H7 (cell line): Measurements from ENCODE around the gene FGGY. TPM values are rescaled to one million over a fixed set of nuclear protein-coding genes. Genes with fewer than 3 reads are reported as not detected.

Experiments
- DNase-seq: peaks from one replicate; pipeline ENCODE4 v3.0.0; 2012
- H3K27me3 ChIP-seq: 2 replicates; pipeline ENCODE4 v1.6.0; 2011; ENCODE audit warnings: mild to moderate bottlenecking, low read length; ENCODE audit not compliant: control insufficient read depth, insufficient read depth
- H3K36me3 ChIP-seq: replicated peaks from 2 replicates; pipeline ENCODE4 v1.5.1; 2011; ENCODE audit warnings: low read length; ENCODE audit not compliant: control insufficient read depth, insufficient read depth
- H3K4me3 ChIP-seq: 2 replicates; pipeline ENCODE4 v1.5.1; 2011; ENCODE audit warnings: low read depth, mild to moderate bottlenecking, control low read depth, low read length, moderate library complexity; ENCODE audit not compliant: insufficient read depth
- total RNA-seq: library from RNA; depleted of rRNA; stranded (reverse); fragments of >200 nt; shearing (Covaris generic); gene quantifications from 2 replicates; pipeline ENCODE4 v1.2.3, GENCODE V29; 2014

FGGY gene
- total RNA-seq, 1 experiment from 2014 or later, result 19.2 TPM

GRCh38 chr1:59499273-59499942 is 202.5 kb downstream of the FGGY start:
- Histone ChIP-seq H3K36me3 (no peaks in the 10 kb centered on the region), H3K27me3 (no peaks in the 10 kb centered on the region), H3K4me3 (no peak overlapping the region)
- DNase-seq, result no peak

- Histone ChIP-seq H3K4me3 (no peak overlapping the region), H3K27me3 (no peaks in the 10 kb centered on the region), H3K36me3 (no peaks in the 10 kb centered on the region)
- DNase-seq, result no peak
Measured at GRCh38 chr1:59499943-59500569, 203.2 kb downstream of the FGGY start.

- H3K36me3 ChIP-seq, result no peaks in the 10 kb centered on the region
- no peak for DNase-seq
- H3K4me3 ChIP-seq, result no peak overlapping the region
- H3K27me3 ChIP-seq, result no peaks in the 10 kb centered on the region
Measured at GRCh38 chr1:59500950-59501742, 204.3 kb downstream of the FGGY start.

DNA sequence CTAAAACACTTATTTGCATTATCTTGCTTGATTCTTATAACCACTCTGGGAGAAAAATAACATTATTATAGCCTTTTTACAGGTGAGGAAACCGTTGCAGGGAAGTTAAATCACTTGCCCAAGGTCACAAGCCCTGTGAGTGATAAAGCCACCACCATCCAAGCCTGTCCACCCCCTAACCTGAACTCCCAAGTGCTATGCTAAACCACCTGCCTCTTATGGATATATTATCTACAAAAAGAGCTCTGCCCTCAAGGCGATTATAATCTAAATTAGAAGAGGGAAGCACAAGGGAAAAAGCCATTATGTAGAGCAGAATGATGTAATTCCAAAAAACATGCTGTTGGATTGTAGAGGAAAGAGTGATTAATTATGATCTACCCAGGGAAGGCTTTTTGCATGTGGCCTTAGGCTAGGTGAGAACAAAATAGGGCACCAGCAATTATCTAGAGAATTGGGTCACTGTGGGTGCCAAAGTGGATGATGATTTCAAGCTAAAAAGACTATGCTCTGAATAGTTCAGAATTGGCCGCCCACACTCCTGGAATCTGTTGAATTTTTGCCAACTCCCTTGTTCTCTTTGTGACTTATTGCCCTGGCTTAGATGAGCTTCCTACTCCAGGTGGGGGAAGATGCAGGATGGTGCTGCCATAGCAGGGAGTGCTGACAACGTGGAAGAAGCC is 205.3 kb downstream of the FGGY start:
- DNase-seq, result no peak
- Histone ChIP-seq H3K36me3 (no peaks in the 10 kb centered on the region), H3K4me3 (no peak overlapping the region), H3K27me3 (no peaks in the 10 kb centered on the region)

DNA sequence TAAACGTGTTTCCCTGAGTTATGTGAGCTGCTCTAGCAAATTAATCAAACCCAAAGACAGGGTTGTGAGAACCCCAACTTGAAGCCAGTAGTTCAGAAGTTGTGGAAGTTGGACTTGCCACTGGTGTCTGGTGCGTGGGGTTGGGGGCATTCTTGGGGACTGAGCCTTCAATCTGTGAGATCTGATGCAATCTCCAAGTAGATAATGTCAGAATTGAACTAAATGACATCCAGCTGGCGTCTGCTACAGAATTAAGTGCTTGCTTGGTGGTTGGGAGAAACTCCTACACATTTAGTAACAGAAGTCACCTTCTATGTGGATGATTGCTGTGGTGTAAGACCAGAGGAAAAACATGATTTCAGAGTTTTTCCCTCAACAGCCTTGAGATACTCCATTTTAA is 207.4 kb downstream of the FGGY start:
- no peak for DNase-seq
- no peak overlapping the region for H3K4me3 ChIP-seq
- no peaks in the 10 kb centered on the region for H3K36me3 ChIP-seq
- no peaks in the 10 kb centered on the region for H3K27me3 ChIP-seq

DNA sequence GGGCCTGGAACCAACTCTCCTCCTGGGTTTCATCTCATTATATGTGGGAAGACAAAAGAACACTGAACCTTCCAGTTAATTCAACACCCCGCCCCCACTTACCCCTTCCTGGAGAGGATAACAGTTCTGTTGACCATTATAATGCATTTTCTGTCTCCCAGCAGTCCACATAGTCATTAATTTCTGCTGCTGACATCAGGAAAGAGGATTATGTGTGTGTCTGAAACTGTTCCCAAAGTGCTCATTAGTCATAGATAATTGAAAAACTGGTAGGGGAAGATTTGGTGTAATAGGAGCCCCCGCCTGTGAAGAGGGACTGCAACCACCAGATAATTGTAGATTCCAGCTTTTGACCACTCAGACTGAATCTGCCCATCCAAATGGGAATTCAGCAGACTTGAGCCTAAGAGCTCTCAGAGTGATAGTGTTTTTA is 208.7 kb downstream of the FGGY start:
- no peak for DNase-seq
- no peak overlapping the region for H3K4me3 ChIP-seq
- no peaks in the 10 kb centered on the region for H3K36me3 ChIP-seq
- H3K27me3 ChIP-seq, result no peaks in the 10 kb centered on the region

GRCh38 chr1:59506952-59507351 is 210.1 kb downstream of the FGGY start:
- H3K27me3 ChIP-seq, result no peaks in the 10 kb centered on the region
- DNase-seq, result no peak
- H3K36me3 ChIP-seq, result no peaks in the 10 kb centered on the region
- H3K4me3 ChIP-seq, result no peak overlapping the region

- no peak overlapping the region for H3K4me3 ChIP-seq
- no peak for DNase-seq
- no peaks in the 10 kb centered on the region for H3K36me3 ChIP-seq
- no peaks in the 10 kb centered on the region for H3K27me3 ChIP-seq
Measured at GRCh38 chr1:59509341-59509875, 212.5 kb downstream of the FGGY start.

DNA sequence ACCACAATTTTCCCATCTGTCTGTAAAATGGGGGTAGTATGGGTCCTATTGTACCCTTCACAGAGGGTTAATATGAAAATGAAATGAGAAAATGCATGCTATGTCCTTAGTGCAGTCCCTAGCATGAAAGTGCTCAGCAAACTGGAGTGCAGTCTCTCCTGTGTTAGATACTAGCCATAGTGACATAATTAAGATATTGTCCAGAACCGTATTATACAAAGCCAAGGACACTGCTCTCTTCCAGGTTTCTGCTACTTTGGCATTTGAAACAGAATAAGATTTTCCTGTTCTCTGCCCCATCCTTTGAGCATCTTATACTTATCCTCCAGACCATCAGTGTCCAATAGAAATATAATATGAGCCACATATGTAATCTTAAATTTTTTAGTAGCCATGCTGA is 213.4 kb downstream of the FGGY start:
- Histone ChIP-seq H3K36me3 (no peaks in the 10 kb centered on the region), H3K27me3 (no peaks in the 10 kb centered on the region), H3K4me3 (no peak overlapping the region)
- no peak for DNase-seq

- Histone ChIP-seq H3K27me3 (no peaks in the 10 kb centered on the region), H3K36me3 (no peaks in the 10 kb centered on the region), H3K4me3 (no peak overlapping the region)
- no peak for DNase-seq
Measured at GRCh38 chr1:59511476-59512465, 214.9 kb downstream of the FGGY start.

DNA sequence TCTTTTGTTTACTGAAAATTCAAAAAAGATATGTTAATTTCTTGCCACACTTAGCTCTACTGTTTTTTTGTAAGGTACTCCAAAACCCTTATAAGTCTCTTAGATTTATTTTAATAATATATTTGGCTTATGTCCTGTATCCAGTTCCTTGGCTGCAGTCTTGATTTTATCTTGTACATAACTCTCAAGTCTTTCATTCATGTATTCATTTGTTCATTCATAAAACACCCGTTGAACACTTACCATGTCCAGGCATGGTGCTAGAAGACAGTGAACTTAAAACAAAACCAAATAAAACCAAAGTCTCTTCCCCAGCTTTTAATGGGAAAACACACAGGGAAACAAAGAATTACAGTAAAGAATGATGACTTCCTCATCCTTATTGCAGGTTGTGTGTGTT is 215.8 kb downstream of the FGGY start:
- no peak for DNase-seq
- Histone ChIP-seq H3K27me3 (no peaks in the 10 kb centered on the region), H3K36me3 (no peaks in the 10 kb centered on the region), H3K4me3 (no peak overlapping the region)

- no peak overlapping the region for H3K4me3 ChIP-seq
Measured at GRCh38 chr1:59514061-59514909, 217.4 kb downstream of the FGGY start.

GRCh38 chr1:59516881-59517280 is 220.0 kb downstream of the FGGY start:
- no peak overlapping the region for H3K4me3 ChIP-seq

More at GRCh38 chr1:59514061-59514909, 217.4 kb downstream of the FGGY start:
- Histone ChIP-seq H3K36me3 (no peaks in the 10 kb centered on the region), H3K27me3 (no peaks in the 10 kb centered on the region)
- DNase-seq, result no peak

More at GRCh38 chr1:59516881-59517280, 220.0 kb downstream of the FGGY start:
- DNase-seq, result no peak
- Histone ChIP-seq H3K27me3 (no peaks in the 10 kb centered on the region), H3K36me3 (no peaks in the 10 kb centered on the region)
